Measurements from ENCODE around the gene ATP2B2.

ATP2B2 gene

GRCh38 chr3:10529809-10530208, 24.4 kb upstream of the ATP2B2 start:
- no peak for DNase-seq

- DNase-seq = no peak
Measured at GRCh38 chr3:10528046-10528445, 22.7 kb upstream of the ATP2B2 start.

GRCh38 chr3:10527295-10528001, 22.1 kb upstream of the ATP2B2 start:
- no peak for DNase-seq

GRCh38 chr3:10526366-10526765, 21.0 kb upstream of the ATP2B2 start:
- no peak for DNase-seq

- DNase-seq = no peak
Measured at GRCh38 chr3:10524799-10525301, 19.5 kb upstream of the ATP2B2 start.

- DNase-seq = no peak
Measured at GRCh38 chr3:10524270-10524669, 18.9 kb upstream of the ATP2B2 start.

GRCh38 chr3:10523561-10523960, 18.2 kb upstream of the ATP2B2 start:
- peak; percentile 25 for DNase-seq

GRCh38 chr3:10522646-10523303, 17.4 kb upstream of the ATP2B2 start:
- no peak for DNase-seq

- no peak for DNase-seq
Measured at GRCh38 chr3:10521772-10522441, 16.5 kb upstream of the ATP2B2 start.

- no peak for DNase-seq
Measured at GRCh38 chr3:10520072-10520471, 14.7 kb upstream of the ATP2B2 start.

GRCh38 chr3:10519236-10519635, 13.8 kb upstream of the ATP2B2 start:
- DNase-seq = no peak

GRCh38 chr3:10518506-10519150, 13.2 kb upstream of the ATP2B2 start:
- no peak for DNase-seq

- DNase-seq = no peak
Measured at GRCh38 chr3:10517627-10518026, 12.2 kb upstream of the ATP2B2 start.

- DNase-seq = no peak
Measured at GRCh38 chr3:10516544-10517452, 11.4 kb upstream of the ATP2B2 start.

GRCh38 chr3:10515884-10516495, 10.6 kb upstream of the ATP2B2 start:
- DNase-seq = no peak

GRCh38 chr3:10515396-10515795, 10.0 kb upstream of the ATP2B2 start:
- DNase-seq = no peak

GRCh38 chr3:10514407-10515069, 9.2 kb upstream of the ATP2B2 start:
- DNase-seq = no peak

GRCh38 chr3:10513306-10513705, 7.9 kb upstream of the ATP2B2 start:
- DNase-seq = no peak

- no peak for DNase-seq
Measured at GRCh38 chr3:10512687-10513086, 7.3 kb upstream of the ATP2B2 start.

GRCh38 chr3:10511809-10512494, 6.6 kb upstream of the ATP2B2 start:
- no peak for DNase-seq
